Activated T-helper 1 cell treated with Interleukin-2 at 50 U/mL for 16 hours (primary cell): ENCODE data around the gene AFG3L2.

ENCODE experiments used
- DNase-seq: peaks from one replicate; pipeline ENCODE4 v3.0.0-alpha.2; 2020; ENCODE audit warnings: low read depth

The AFG3L2 gene

GRCh38 chr18:12304351-12305210, 72.4 kb downstream of the AFG3L2 start:
- DNase-seq, result no peak

- DNase-seq, result no peak
Measured at GRCh38 chr18:12302391-12303147, 74.5 kb downstream of the AFG3L2 start.

GRCh38 chr18:12301263-12302005, 75.6 kb downstream of the AFG3L2 start:
- DNase-seq, result no peak

GRCh38 chr18:12299862-12300261, 77.2 kb downstream of the AFG3L2 start:
- no peak for DNase-seq

- no peak for DNase-seq
Measured at GRCh38 chr18:12296457-12296856, 80.6 kb downstream of the AFG3L2 start.

- no peak for DNase-seq
Measured at GRCh38 chr18:12296087-12296403, 81.0 kb downstream of the AFG3L2 start.

GRCh38 chr18:12295389-12296086, 81.5 kb downstream of the AFG3L2 start:
- DNase-seq, result no peak

- no peak for DNase-seq
Measured at GRCh38 chr18:12293831-12294230, 83.2 kb downstream of the AFG3L2 start.

GRCh38 chr18:12291690-12292089, 85.3 kb downstream of the AFG3L2 start:
- no peak for DNase-seq

- no peak for DNase-seq
Measured at GRCh38 chr18:12291161-12291560, 85.9 kb downstream of the AFG3L2 start.

GRCh38 chr18:12290086-12290485, 86.9 kb downstream of the AFG3L2 start:
- DNase-seq, result no peak

GRCh38 chr18:12288403-12288755, 88.6 kb downstream of the AFG3L2 start:
- DNase-seq, result no peak

GRCh38 chr18:12287684-12288402, 89.2 kb downstream of the AFG3L2 start:
- DNase-seq, result no peak

GRCh38 chr18:12287131-12287681, 89.8 kb downstream of the AFG3L2 start:
- no peak for DNase-seq

- no peak for DNase-seq
Measured at GRCh38 chr18:12283666-12284065, 93.4 kb downstream of the AFG3L2 start.

GRCh38 chr18:12283256-12283655, 93.8 kb downstream of the AFG3L2 start:
- DNase-seq, result no peak

- no peak for DNase-seq
Measured at GRCh38 chr18:12282442-12283039, 94.5 kb downstream of the AFG3L2 start.

- no peak for DNase-seq
Measured at GRCh38 chr18:12281861-12282260, 95.2 kb downstream of the AFG3L2 start.

GRCh38 chr18:12279781-12280531, 97.1 kb downstream of the AFG3L2 start:
- DNase-seq, result no peak
